Upper lobe of right lung (tissue), 1 donor: ENCODE data around the gene VPS33A. TPM values are rescaled to one million over a fixed set of nuclear protein-coding genes. Genes with fewer than 3 reads are reported as not detected.

Source experiments
- ATAC-seq: fragments of 200-7000 bp; cut with Tn5 transposase; one replicate; pipeline ENCODE4 v1.9.1; 2020; ENCODE audit warnings: mild to moderate bottlenecking, moderate library complexity
- DNase-seq: peaks from one replicate; pipeline ENCODE4 v3.0.0-alpha.2; 2020
- H3K27ac ChIP-seq: fragments of 200-600 bp; one replicate; pipeline ENCODE4 v1.8.0; 2022
- H3K27me3 ChIP-seq: fragments of 200-600 bp; one replicate; pipeline ENCODE4 v1.8.0; 2022; ENCODE audit warnings: mild to moderate bottlenecking
- H3K36me3 ChIP-seq: fragments of 200-600 bp; one replicate; pipeline ENCODE4 v1.8.0; 2022
- H3K4me1 ChIP-seq: fragments of 200-600 bp; one replicate; pipeline ENCODE4 v1.8.0; 2022
- H3K4me3 ChIP-seq: fragments of 200-600 bp; one replicate; pipeline ENCODE4 v1.8.0; 2022; ENCODE audit warnings: mild to moderate bottlenecking
- H3K9me3 ChIP-seq: fragments of 200-600 bp; one replicate; pipeline ENCODE4 v1.8.0; 2022
- intact Hi-C: fragments of 100-400 bp; cut with DNase I; formaldehyde crosslinking; loops from one replicate; pipeline ENCODE4 v1.11.0; 2022
- total RNA-seq: library from RNA; stranded (reverse); fragmentation: NEBNext Ultra II Directional; extraction: Animal tissue kit (Norgen Biotek cat#: 25700); gene quantifications from one replicate; pipeline ENCODE4 v1.2.1, GENCODE V29; 2021
- TF ChIP-seq, protein P1 (sequence below): fragments of 200-600 bp; IDR thresholded peaks from one replicate; pipeline ENCODE4 v1.8.0; 2022; ENCODE audit warnings: antibody characterized with exemption
- donor health status: DM: no; HTN: yes; CAD: no; lungs with severe emphysema.

The VPS33A gene
- total RNA-seq, 1 donor from 2014 or later = 17.7 TPM

DNA sequence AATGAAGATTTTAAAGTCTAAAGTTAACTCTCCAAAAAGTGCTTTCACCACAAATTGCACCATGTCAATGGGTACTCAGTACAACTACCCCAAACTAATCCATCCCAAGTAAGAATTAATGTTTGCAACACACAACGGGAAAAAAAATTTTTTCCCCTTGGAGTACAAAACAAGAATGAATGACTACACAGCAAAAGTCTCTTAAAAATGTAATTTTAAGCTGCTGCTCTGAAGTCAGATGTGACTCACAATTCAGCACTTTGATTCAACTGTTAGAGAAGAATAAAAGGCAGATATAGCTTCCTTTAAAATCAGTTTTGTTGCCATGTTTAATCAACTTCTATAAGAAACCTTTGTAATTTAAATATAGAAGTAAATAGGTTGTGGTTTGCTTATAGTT lies 42.5 kb upstream of the VPS33A start:
- no peak overlapping the region for H3K4me3 ChIP-seq
- TF ChIP-seq, protein P1, sequence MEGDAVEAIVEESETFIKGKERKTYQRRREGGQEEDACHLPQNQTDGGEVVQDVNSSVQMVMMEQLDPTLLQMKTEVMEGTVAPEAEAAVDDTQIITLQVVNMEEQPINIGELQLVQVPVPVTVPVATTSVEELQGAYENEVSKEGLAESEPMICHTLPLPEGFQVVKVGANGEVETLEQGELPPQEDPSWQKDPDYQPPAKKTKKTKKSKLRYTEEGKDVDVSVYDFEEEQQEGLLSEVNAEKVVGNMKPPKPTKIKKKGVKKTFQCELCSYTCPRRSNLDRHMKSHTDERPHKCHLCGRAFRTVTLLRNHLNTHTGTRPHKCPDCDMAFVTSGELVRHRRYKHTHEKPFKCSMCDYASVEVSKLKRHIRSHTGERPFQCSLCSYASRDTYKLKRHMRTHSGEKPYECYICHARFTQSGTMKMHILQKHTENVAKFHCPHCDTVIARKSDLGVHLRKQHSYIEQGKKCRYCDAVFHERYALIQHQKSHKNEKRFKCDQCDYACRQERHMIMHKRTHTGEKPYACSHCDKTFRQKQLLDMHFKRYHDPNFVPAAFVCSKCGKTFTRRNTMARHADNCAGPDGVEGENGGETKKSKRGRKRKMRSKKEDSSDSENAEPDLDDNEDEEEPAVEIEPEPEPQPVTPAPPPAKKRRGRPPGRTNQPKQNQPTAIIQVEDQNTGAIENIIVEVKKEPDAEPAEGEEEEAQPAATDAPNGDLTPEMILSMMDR = no peak
- intact Hi-C loops = no loop called here
- ATAC-seq (no peak), DNase-seq (no peak)
- no peaks in the 10 kb centered on the region for H3K4me1 ChIP-seq
- no peak overlapping the region for H3K27ac ChIP-seq
- no peaks in the 10 kb centered on the region for H3K9me3 ChIP-seq
- no peaks in the 10 kb centered on the region for H3K27me3 ChIP-seq
- peaks cover 75% of the 10 kb centered on the region for H3K36me3 ChIP-seq

DNA sequence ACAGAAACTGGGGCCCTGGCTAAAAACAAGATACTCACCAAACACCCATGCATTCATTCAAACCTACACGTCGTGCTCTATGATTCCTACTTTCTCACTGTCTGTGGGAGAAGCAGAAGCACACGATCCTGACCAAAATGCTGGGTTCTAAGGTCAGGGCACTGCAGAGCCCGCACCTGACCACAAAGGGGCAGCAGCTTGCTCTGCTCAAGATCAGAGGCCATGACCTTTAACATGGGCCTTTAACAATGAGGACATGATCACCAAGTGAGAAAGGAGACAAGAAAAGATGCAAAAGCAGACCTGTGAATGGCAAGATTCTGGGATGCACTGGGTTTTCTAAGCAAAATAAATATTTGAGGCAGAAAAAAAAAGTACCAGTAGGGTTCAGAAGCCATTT lies 40.1 kb upstream of the VPS33A start:
- TF ChIP-seq, protein P1 = no peak
- intact Hi-C loops = no loop called here
- Histone ChIP-seq H3K27me3 (no peaks in the 10 kb centered on the region), H3K4me1 (no peaks in the 10 kb centered on the region), H3K9me3 (no peaks in the 10 kb centered on the region), H3K4me3 (no peak overlapping the region), H3K36me3 (peaks cover 65% of the 10 kb centered on the region), H3K27ac (no peak overlapping the region)
- DNase-seq (no peak), ATAC-seq (no peak)

DNA sequence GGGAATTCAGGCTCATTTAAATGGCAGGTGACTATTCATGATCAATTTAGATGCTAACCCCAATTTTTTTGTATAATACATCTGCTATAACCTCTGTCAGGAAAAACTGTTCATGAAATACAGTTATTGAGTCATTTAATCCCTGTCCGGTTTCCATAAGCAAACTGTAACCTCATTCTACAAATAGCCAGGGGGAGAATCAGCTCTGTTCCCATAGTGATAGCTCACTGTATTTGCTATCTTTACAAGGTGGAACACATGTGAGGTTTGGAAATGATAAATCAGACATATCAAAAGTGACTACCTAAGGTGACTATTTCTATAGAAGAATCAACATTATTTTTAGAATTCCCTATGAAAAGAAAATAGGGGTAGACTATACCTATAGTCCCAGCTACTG lies 38.6 kb upstream of the VPS33A start:
- Histone ChIP-seq H3K4me1 (no peaks in the 10 kb centered on the region), H3K27me3 (no peaks in the 10 kb centered on the region), H3K36me3 (peaks cover 59% of the 10 kb centered on the region), H3K4me3 (no peak overlapping the region), H3K27ac (no peak overlapping the region), H3K9me3 (no peaks in the 10 kb centered on the region)
- DNase-seq = no peak
- no peak for ATAC-seq
- TF ChIP-seq, protein P1 = no peak
- intact Hi-C loops = no loop called here

DNA sequence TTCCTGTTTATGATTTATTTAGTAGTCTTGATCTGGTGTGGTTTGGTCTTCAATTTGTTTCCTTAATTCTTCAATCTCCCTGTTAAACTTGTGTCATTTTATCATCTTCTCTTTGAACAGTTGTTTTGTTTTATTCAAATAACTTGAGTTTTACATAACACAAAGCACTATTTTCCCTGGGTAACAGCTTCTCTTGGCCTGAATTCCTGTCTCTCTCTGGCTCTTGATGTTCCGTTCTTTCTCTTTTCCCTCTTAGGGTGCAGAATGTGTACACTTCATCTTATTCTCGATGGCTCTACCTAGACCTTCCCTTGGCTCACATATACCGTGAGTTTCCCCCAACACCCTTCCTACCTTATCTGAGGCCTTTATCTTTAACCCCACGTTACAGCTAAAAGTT lies 36.8 kb upstream of the VPS33A start:
- H3K4me1 ChIP-seq = no peaks in the 10 kb centered on the region
- DNase-seq (no peak), ATAC-seq (no peak)
- H3K27me3 ChIP-seq = no peaks in the 10 kb centered on the region
- H3K36me3 ChIP-seq = peaks cover 56% of the 10 kb centered on the region
- H3K9me3 ChIP-seq = no peaks in the 10 kb centered on the region
- intact Hi-C loops = no loop called here
- TF ChIP-seq, protein P1 = no peak
- no peak overlapping the region for H3K27ac ChIP-seq
- no peak overlapping the region for H3K4me3 ChIP-seq

DNA sequence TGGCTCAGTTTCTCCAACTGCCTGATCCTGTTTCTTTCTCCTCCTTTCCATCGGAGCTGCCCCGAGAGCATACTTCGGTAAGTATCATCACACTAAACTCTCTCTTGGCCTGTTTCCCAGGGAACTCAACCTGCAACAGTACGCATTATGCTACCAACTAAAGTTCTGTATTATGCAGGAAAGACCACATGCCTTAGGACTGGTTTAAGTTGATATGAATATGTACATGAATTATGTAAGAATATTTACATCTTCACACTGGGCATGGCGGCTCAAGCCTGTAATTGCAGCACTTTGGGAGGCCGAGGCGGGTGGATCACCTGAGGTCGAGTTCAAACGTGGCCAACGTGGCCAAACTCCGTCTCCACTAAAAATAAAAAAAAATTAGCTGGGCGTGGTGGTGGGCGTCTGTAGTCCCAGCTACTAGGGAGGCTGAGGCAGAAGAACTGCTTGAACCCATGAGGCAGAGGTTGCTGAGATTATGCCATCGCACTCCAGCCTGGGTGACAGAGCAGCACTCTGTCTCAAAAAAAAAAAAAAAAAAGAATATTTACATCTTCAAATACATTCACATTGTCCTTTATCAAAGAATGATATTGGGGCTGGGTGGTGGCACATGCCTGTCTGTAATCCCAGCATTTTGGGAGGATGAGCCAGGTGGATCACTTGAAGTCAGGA lies 31.9 kb upstream of the VPS33A start:
- TF ChIP-seq, protein P1 = no peak
- DNase-seq (no peak), ATAC-seq (no peak)
- Histone ChIP-seq H3K9me3 (no peaks in the 10 kb centered on the region), H3K27me3 (no peaks in the 10 kb centered on the region), H3K36me3 (peaks cover 38% of the 10 kb centered on the region), H3K4me3 (no peak overlapping the region), H3K27ac (no peak overlapping the region), H3K4me1 (no peaks in the 10 kb centered on the region)
- intact Hi-C loops = no loop called here

DNA sequence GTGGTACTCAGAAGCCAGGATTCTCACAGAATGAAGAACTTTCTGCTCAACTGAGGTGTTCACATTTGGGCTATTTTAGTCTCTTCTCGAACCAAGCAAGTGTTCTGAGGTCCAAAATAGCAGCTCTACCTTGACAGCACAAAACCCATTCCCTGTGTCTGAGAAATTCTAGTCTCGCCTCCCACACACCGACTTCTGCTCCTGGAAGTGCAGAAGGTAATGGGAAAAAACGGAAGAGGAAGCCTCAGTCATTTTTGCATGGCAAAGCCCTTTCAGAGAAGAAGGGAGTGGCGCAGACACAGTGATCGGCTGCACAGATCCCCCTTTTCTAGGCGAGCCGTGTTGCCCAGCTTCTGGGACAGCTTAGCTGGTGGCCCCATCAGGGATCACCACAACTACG lies 31.2 kb upstream of the VPS33A start:
- Histone ChIP-seq H3K27me3 (no peaks in the 10 kb centered on the region), H3K36me3 (peaks cover 37% of the 10 kb centered on the region), H3K9me3 (no peaks in the 10 kb centered on the region), H3K27ac (no peak overlapping the region), H3K4me3 (no peak overlapping the region), H3K4me1 (no peaks in the 10 kb centered on the region)
- intact Hi-C loops = no loop called here
- DNase-seq (no peak), ATAC-seq (no peak)
- TF ChIP-seq, protein P1 = no peak
